Thoracic aorta (tissue), 2 donors: Measurements from ENCODE around the gene MAN2A2. TPM values are rescaled to one million over a fixed set of nuclear protein-coding genes. Genes with fewer than 3 reads are reported as not detected.

ENCODE experiments used
- ATAC-seq: fragments of 150-250 bp; one replicate; pipeline ENCODE4 v1.8.0; 2017; ENCODE audit warnings: low read depth; ENCODE audit not compliant: insufficient number of reproducible peaks, low FRiP score
- DNase-seq: peaks from one replicate; pipeline ENCODE4 v3.0.0-alpha.2; 2020; ENCODE audit warnings: low spot score
- H3K27ac ChIP-seq, 2 donors: fragments of 200-600 bp; sonication (generic); 1 replicate in 1 of 2; 2 replicates in 1 of 2; pipeline ENCODE4 v1.5.1; 2016; ENCODE audit warnings: mild to moderate bottlenecking in 2 of 2, moderate library complexity in 2 of 2
- H3K27me3 ChIP-seq: fragments of 200-600 bp; sonication (generic); replicated peaks from 2 replicates; pipeline ENCODE4 v1.6.0; 2016; ENCODE audit warnings: mild to moderate bottlenecking; ENCODE audit not compliant: insufficient read depth
- H3K36me3 ChIP-seq: fragments of 200-600 bp; sonication (generic); one replicate; pipeline ENCODE4 v1.5.1; 2016
- H3K4me1 ChIP-seq, 2 donors: fragments of 200-600 bp; sonication (generic); 1 replicate in 1 of 2; 2 replicates in 1 of 2; pipeline versions ENCODE4 v1.5.1 to v1.6.0; 2016; ENCODE audit warnings: low read depth in 2 of 2, mild to moderate bottlenecking in 1 of 2; ENCODE audit not compliant: control insufficient read depth in 1 of 2
- H3K4me3 ChIP-seq: fragments of 200-600 bp; sonication (generic); 2 replicates; pipeline ENCODE4 v1.5.1; 2016; ENCODE audit warnings: mild to moderate bottlenecking
- H3K9me3 ChIP-seq: fragments of 200-600 bp; sonication (generic); 2 replicates; pipeline ENCODE4 v1.5.1; 2016
- CTCF ChIP-seq: fragments of 200-600 bp; sonication (generic); IDR thresholded peaks from one replicate; pipeline ENCODE4 v1.5.1; 2019; ENCODE audit warnings: antibody characterized with exemption
- total RNA-seq, 2 donors: library from RNA; depleted of rRNA; stranded (reverse); fragments of >200 nt; gene quantifications; one replicate each; pipeline versions ENCODE4 v1.1.0 to v1.2.3, GENCODE V29; 2016

Gene MAN2A2
- total RNA-seq, 2 donors from 2014 or later = 59.7 to 68.4 TPM

- no peaks in the 10 kb centered on the region for H3K9me3 ChIP-seq
- H3K27me3 ChIP-seq = no peaks in the 10 kb centered on the region
- no peaks in the 10 kb centered on the region for H3K36me3 ChIP-seq
- ATAC-seq = no peak
- DNase-seq = no peak
- peaks cover 0 to 3% of the 10 kb centered on the region in 2 donors for H3K4me1 ChIP-seq
- H3K27ac ChIP-seq = no peak overlapping the region
- no peak for TF ChIP-seq CTCF
- H3K4me3 ChIP-seq = no peak overlapping the region
Observed at GRCh38 chr15:90863987-90864386, 39.1 kb upstream of the MAN2A2 start.

- Histone ChIP-seq H3K27ac (no peak overlapping the region), H3K4me1 (peaks cover 0 to 8% of the 10 kb centered on the region in 2 donors), H3K9me3 (no peaks in the 10 kb centered on the region), H3K36me3 (no peaks in the 10 kb centered on the region), H3K27me3 (no peaks in the 10 kb centered on the region), H3K4me3 (no peak overlapping the region)
- ATAC-seq = no peak
- no peak for DNase-seq
- TF ChIP-seq CTCF = no peak
Observed at GRCh38 chr15:90864507-90864906, 38.6 kb upstream of the MAN2A2 start.

GRCh38 chr15:90865702-90866101, 37.4 kb upstream of the MAN2A2 start:
- no peak overlapping the region for H3K27ac ChIP-seq
- no peak overlapping the region for H3K4me3 ChIP-seq
- H3K9me3 ChIP-seq = no peaks in the 10 kb centered on the region
- ATAC-seq (no peak), DNase-seq (no peak)
- H3K27me3 ChIP-seq = no peaks in the 10 kb centered on the region
- no peaks in the 10 kb centered on the region for H3K36me3 ChIP-seq
- peaks cover 10 to 20% of the 10 kb centered on the region in 2 donors for H3K4me1 ChIP-seq
- no peak for TF ChIP-seq CTCF

GRCh38 chr15:90866161-90866715, 36.9 kb upstream of the MAN2A2 start:
- no peak overlapping the region for H3K27ac ChIP-seq
- DNase-seq (no peak), ATAC-seq (no peak)
- H3K36me3 ChIP-seq = no peaks in the 10 kb centered on the region
- no peak overlapping the region for H3K4me3 ChIP-seq
- no peak for TF ChIP-seq CTCF
- H3K27me3 ChIP-seq = no peaks in the 10 kb centered on the region
- peaks cover 10 to 22% of the 10 kb centered on the region in 2 donors for H3K4me1 ChIP-seq
- H3K9me3 ChIP-seq = no peaks in the 10 kb centered on the region

GRCh38 chr15:90866800-90867199, 36.3 kb upstream of the MAN2A2 start:
- no peak for TF ChIP-seq CTCF
- no peak overlapping the region for H3K27ac ChIP-seq
- no peaks in the 10 kb centered on the region for H3K9me3 ChIP-seq
- H3K4me3 ChIP-seq = no peak overlapping the region
- no peak for DNase-seq
- no peaks in the 10 kb centered on the region for H3K36me3 ChIP-seq
- H3K27me3 ChIP-seq = no peaks in the 10 kb centered on the region
- no peak for ATAC-seq
- H3K4me1 ChIP-seq = peaks cover 10 to 22% of the 10 kb centered on the region in 2 donors
